Pulmonary artery endothelial cell (primary cell): ENCODE results near the gene ABL1. TPM values are rescaled to one million over a fixed set of nuclear protein-coding genes. Genes with fewer than 3 reads are reported as not detected.
"Not testable (repeated sequence)": the region's sequence is repeated elsewhere in the genome, so short reads cannot be mapped to it uniquely, and the experiment has no call there.

Experiments used
- DNase-seq: peaks from one replicate; pipeline ENCODE4 v3.0.0-alpha.2; 2011; ENCODE audit warnings: low read depth, low spot score
- total RNA-seq: library from RNA; depleted of rRNA; stranded (reverse); fragments of >200 nt; gene quantifications from 2 replicates; pipeline ENCODE4 v1.2.3, GENCODE V29; 2014

The ABL1 gene
- 49.2 and 59.5 TPM in 2 replicates for total RNA-seq

- no peak for DNase-seq
Measured at GRCh38 chr9:130834371-130835336, at the start of gene ABL1. Gene ABL1 (plus strand): TSS chr9:130835254. CDS start chr9:130835447, 193 bp downstream.

GRCh38 chr9:130785940-130786508 lies 49.0 kb upstream of the ABL1 start:
- DNase-seq = no peak

- no peak for DNase-seq
Measured at GRCh38 chr9:130786526-130786925, 48.5 kb upstream of the ABL1 start.

GRCh38 chr9:130789747-130790672 lies 45.0 kb upstream of the ABL1 start:
- no peak for DNase-seq

GRCh38 chr9:130791303-130791894 lies 43.7 kb upstream of the ABL1 start:
- no peak for DNase-seq

GRCh38 chr9:130793589-130793988 lies 41.5 kb upstream of the ABL1 start:
- no peak for DNase-seq

- DNase-seq = not testable (repeated sequence)
Measured at GRCh38 chr9:130794021-130794420, 41.0 kb upstream of the ABL1 start.

GRCh38 chr9:130794423-130794822 lies 40.6 kb upstream of the ABL1 start:
- DNase-seq = not testable (repeated sequence)

GRCh38 chr9:130794923-130795495 lies 40.0 kb upstream of the ABL1 start:
- DNase-seq = no peak

GRCh38 chr9:130803116-130803515 lies 31.9 kb upstream of the ABL1 start:
- not testable (repeated sequence) for DNase-seq

GRCh38 chr9:130805510-130806326 lies 29.3 kb upstream of the ABL1 start:
- no peak for DNase-seq

- DNase-seq = no peak
Measured at GRCh38 chr9:130806327-130806716, 28.7 kb upstream of the ABL1 start.

- no peak for DNase-seq
Measured at GRCh38 chr9:130810609-130811136, 24.4 kb upstream of the ABL1 start.

- DNase-seq = no peak
Measured at GRCh38 chr9:130815242-130815808, 19.7 kb upstream of the ABL1 start.

GRCh38 chr9:130817914-130818313 lies 17.1 kb upstream of the ABL1 start:
- no peak for DNase-seq

GRCh38 chr9:130820135-130820738 lies 14.8 kb upstream of the ABL1 start:
- DNase-seq = no peak

GRCh38 chr9:130823435-130823834 lies 11.6 kb upstream of the ABL1 start:
- DNase-seq = no peak

GRCh38 chr9:130824079-130824478 lies 11.0 kb upstream of the ABL1 start:
- DNase-seq = no peak
